Keratinocyte (primary cell): ENCODE measurements around the gene UBE2D2. TPM values are rescaled to one million over a fixed set of nuclear protein-coding genes. Genes with fewer than 3 reads are reported as not detected.

Experiments
- DNase-seq: peaks from one replicate; pipeline ENCODE4 v3.0.0-alpha.2; 2011; ENCODE audit warnings: low read depth, missing footprints, low spot score
- FAIRE-seq: peaks from 2 replicates; lab custom pipeline; 2011; peaks lifted over from hg19 to GRCh38; lab: Jason Lieb, UNC
- H2AFZ ChIP-seq: 2 replicates; pipeline ENCODE4 v1.6.0; 2012; ENCODE audit warnings: low read length, control low read depth, inconsistent platforms; ENCODE audit not compliant: control insufficient read depth
- H3K27ac ChIP-seq: 2 replicates; pipeline ENCODE4 v1.5.1; 2011; ENCODE audit warnings: low read length; ENCODE audit not compliant: control insufficient read depth, insufficient read depth
- H3K27me3 ChIP-seq: 3 replicates; pipeline ENCODE4 v1.6.0; 2011; ENCODE audit warnings: low read length; ENCODE audit not compliant: control insufficient read depth, insufficient read depth; ENCODE audit errors: extremely low read depth
- H3K36me3 ChIP-seq, 2 experiments: 2 replicates in 1 of 2; 3 replicates in 1 of 2; pipeline ENCODE4 v1.5.1; 2011; ENCODE audit warnings: low read length in 2 of 2, mild to moderate bottlenecking in 1 of 2; ENCODE audit not compliant: control insufficient read depth in 2 of 2, insufficient read depth in 2 of 2; ENCODE audit errors: extremely low read depth in 1 of 2
- H3K4me1 ChIP-seq: 3 replicates; pipeline ENCODE4 v1.5.1; 2011; ENCODE audit warnings: low read length; ENCODE audit not compliant: control insufficient read depth, insufficient read depth; ENCODE audit errors: extremely low read depth
- H3K4me2 ChIP-seq: 3 replicates; pipeline ENCODE4 v1.6.0; 2011; ENCODE audit warnings: low read depth, low read length; ENCODE audit not compliant: control insufficient read depth, insufficient read depth; ENCODE audit errors: extremely low read depth
- H3K4me3 ChIP-seq, 3 experiments: fragments of 200-600 bp in 1 of 3; sonication (generic) in 1 of 3; 2 replicates in 2 of 3; 3 replicates in 1 of 3; pipeline ENCODE4 v1.5.1; 2011 to 2016; ENCODE audit warnings: low read length in 3 of 3, mild to moderate bottlenecking in 3 of 3, control low read depth in 2 of 3, inconsistent platforms in 1 of 3, low read depth in 1 of 3, mixed read lengths in 1 of 3, mixed run types in 1 of 3, moderate library complexity in 1 of 3; ENCODE audit not compliant: control insufficient read depth in 2 of 3, insufficient read depth in 2 of 3; ENCODE audit errors: extremely low read depth in 1 of 3
- H3K79me2 ChIP-seq: 2 replicates; pipeline ENCODE4 v1.6.0; 2012; ENCODE audit warnings: low read length; ENCODE audit not compliant: control insufficient read depth, insufficient read depth
- H3K9ac ChIP-seq: 3 replicates; pipeline ENCODE4 v1.6.0; 2011; ENCODE audit warnings: low read length; ENCODE audit not compliant: control insufficient read depth, insufficient read depth; ENCODE audit errors: extremely low read depth
- H3K9me1 ChIP-seq: 3 replicates; pipeline ENCODE4 v1.6.0; 2011; ENCODE audit warnings: low read length; ENCODE audit not compliant: control insufficient read depth, insufficient read depth; ENCODE audit errors: extremely low read depth
- H3K9me3 ChIP-seq: 2 replicates; pipeline ENCODE4 v1.5.1; 2012; ENCODE audit warnings: low read depth, low read length; ENCODE audit not compliant: control insufficient read depth
- H4K20me1 ChIP-seq: 3 replicates; pipeline ENCODE4 v1.6.0; 2011; ENCODE audit warnings: low read length; ENCODE audit not compliant: control insufficient read depth, insufficient read depth; ENCODE audit errors: extremely low read depth
- EZH2 ChIP-seq: IDR thresholded peaks from one replicate; pipeline ENCODE4 v1.6.1; 2012; ENCODE audit warnings: inconsistent platforms, mild to moderate bottlenecking, low read length, moderate library complexity
- dilution Hi-C: fragments of 300-500 bp; cut with MboI; formaldehyde crosslinking; loops from one replicate; pipeline ENCODE4 v1.7.0; 2020; ENCODE audit warnings: low sequenced_read_pairs; ENCODE audit not compliant: extremely low pct_ligation_motif_present
- polyA plus RNA-seq, 5 experiments: library from polyadenylated mRNA; depleted of rRNA in 3 of 5; stranded (reverse) in 3 of 5; stranded (forward) in 1 of 5; unstranded in 1 of 5; fragments of >200 nt; gene quantifications; 1 replicate in 1 of 5; 2 replicates in 3 of 5; 3 replicates in 1 of 5; pipeline versions ENCODE4 v1.2.1 to v1.2.3, GENCODE V29; 2011 to 2012; ENCODE audit warnings: missing spikeins in 2 of 5, low read depth in 1 of 5, low replicate concordance in 1 of 5
- TF ChIP-seq, protein P1 (sequence below), 3 experiments: IDR thresholded peaks in 1 of 3; conservative IDR thresholded peaks in 1 of 3; optimal IDR thresholded peaks in 1 of 3; 2 replicates in 2 of 3; 3 replicates in 1 of 3; pipeline versions ENCODE3 to v1.5.1; 2011; ENCODE audit warnings: low read length in 3 of 3, mild to moderate bottlenecking in 3 of 3, moderate library complexity in 2 of 3, control low read depth in 1 of 3, inconsistent platforms in 1 of 3; ENCODE audit not compliant: insufficient read depth in 2 of 3; ENCODE audit errors: extremely low read depth in 1 of 3

UBE2D2 gene
- polyA plus RNA-seq, 1 donor (not counting 4 experiments of a cell fraction or from before 2014, with no cell fraction given) = 127 TPM

DNA sequence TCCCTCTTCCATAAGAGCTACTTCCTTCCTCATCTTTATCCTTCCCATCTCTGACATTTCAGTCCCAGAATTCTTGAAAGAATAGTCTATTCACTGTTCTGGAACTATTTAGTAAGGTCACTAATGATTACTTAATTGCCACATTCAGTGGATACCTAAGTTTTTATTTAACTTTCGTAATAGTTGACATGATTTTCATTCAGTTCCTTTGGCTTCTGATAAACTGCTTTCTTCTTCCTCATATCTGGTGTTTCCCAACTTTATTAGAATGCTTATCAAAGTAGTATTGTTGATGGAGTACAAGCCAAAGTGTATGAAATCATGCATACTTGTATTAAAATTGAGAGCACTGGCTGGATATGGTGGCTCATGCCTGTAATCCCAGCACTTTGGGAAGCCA lies 10.8 kb downstream of the UBE2D2 start:
- no peak for DNase-seq

DNA sequence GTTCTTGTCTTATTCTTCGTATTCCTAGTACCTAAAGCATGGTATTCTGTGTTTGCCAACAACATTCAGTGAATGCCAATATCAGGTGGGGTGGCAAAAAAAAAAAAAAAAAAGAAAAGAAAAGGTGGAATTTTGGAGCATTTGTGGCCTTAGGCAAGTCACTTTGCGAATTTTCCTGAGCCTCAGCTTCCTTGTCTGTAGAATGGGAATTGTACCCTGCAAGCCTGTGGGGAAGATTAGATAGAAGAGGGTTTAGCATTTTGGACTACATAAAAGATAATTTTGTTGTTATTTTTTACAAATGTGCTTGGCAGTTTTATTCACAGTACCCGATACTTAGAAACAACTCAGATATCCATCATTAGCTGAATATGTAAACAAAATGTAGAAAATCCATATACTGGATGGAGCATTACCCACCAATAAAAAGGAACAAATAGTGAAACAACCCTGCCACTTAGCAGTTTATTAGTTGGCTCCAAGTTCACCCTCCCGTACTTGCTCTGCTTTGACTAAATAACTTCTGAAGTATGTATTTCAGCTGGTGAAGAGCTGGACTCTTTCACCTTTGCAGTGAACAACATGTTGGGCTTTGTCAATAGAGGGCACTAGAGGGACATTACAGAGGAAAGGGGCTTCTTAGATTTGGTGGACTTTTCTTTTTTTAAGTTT lies 13.6 kb downstream of the UBE2D2 start:
- Histone ChIP-seq H3K27me3 (no peaks in the 10 kb centered on the region), H3K27ac (no peak overlapping the region), H3K9me3 (no peaks in the 10 kb centered on the region), H3K4me2 (no peak overlapping the region), H3K9ac (no peak overlapping the region), H4K20me1 (peaks cover 11% of the 10 kb centered on the region), H2AFZ (no peak overlapping the region), H3K79me2 (peaks cover 95% of the 10 kb centered on the region), H3K4me3 (no peak overlapping the region), H3K4me1 (peaks cover 5% of the 10 kb centered on the region), H3K9me1 (no peaks in the 10 kb centered on the region), H3K36me3 (peaks cover 1 to 7% of the 10 kb centered on the region in 2 experiments)
- FAIRE-seq (no peak), DNase-seq (no peak)
- dilution Hi-C loops = loop anchor here (10.0 kb wide), 1 partner anchor 70 kb away; no protein-coding TSS in a partner anchor
- TF ChIP-seq, protein P1, sequence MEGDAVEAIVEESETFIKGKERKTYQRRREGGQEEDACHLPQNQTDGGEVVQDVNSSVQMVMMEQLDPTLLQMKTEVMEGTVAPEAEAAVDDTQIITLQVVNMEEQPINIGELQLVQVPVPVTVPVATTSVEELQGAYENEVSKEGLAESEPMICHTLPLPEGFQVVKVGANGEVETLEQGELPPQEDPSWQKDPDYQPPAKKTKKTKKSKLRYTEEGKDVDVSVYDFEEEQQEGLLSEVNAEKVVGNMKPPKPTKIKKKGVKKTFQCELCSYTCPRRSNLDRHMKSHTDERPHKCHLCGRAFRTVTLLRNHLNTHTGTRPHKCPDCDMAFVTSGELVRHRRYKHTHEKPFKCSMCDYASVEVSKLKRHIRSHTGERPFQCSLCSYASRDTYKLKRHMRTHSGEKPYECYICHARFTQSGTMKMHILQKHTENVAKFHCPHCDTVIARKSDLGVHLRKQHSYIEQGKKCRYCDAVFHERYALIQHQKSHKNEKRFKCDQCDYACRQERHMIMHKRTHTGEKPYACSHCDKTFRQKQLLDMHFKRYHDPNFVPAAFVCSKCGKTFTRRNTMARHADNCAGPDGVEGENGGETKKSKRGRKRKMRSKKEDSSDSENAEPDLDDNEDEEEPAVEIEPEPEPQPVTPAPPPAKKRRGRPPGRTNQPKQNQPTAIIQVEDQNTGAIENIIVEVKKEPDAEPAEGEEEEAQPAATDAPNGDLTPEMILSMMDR (optimal IDR thresholded peaks at IDR 0.05 in 1 of 3, IDR thresholded peaks at IDR 0.05 in 1 of 3, conservative IDR thresholded peaks at IDR 0.05 in 1 of 3; ENCODE audit: extremely low read depth in 1 of 3, insufficient read depth in 2 of 3, low read length in 3 of 3) = peak; percentile 36 to 56 (median 55)
- TF ChIP-seq EZH2 = no peak

More for the DNA sequence above, 10.8 kb downstream of the UBE2D2 start:
- no peak overlapping the region for H3K4me3 ChIP-seq
- no peak overlapping the region for H3K4me2 ChIP-seq
- H3K9me3 ChIP-seq = no peaks in the 10 kb centered on the region
- no peak for TF ChIP-seq EZH2
- TF ChIP-seq, protein P1 (optimal IDR thresholded peaks at IDR 0.05 in 1 of 3, IDR thresholded peaks at IDR 0.05 in 1 of 3, conservative IDR thresholded peaks at IDR 0.05 in 1 of 3; ENCODE audit: extremely low read depth in 1 of 3, insufficient read depth in 2 of 3, low read length in 3 of 3) = no peak
- H3K27me3 ChIP-seq = no peaks in the 10 kb centered on the region
- H3K9ac ChIP-seq = no peak overlapping the region
- H3K36me3 ChIP-seq = peaks cover 5 to 7% of the 10 kb centered on the region in 2 experiments
- dilution Hi-C loops = loop anchor here (10.0 kb wide), 1 partner anchor 67 kb away; no protein-coding TSS in a partner anchor
- peaks cover 18% of the 10 kb centered on the region for H4K20me1 ChIP-seq
- H3K27ac ChIP-seq = no peak overlapping the region
- no peaks in the 10 kb centered on the region for H3K4me1 ChIP-seq
- peaks cover 94% of the 10 kb centered on the region for H3K79me2 ChIP-seq
- FAIRE-seq = no peak
- no peaks in the 10 kb centered on the region for H3K9me1 ChIP-seq
- no peak overlapping the region for H2AFZ ChIP-seq
